NAMALWA (cell line): ENCODE results near the gene WDR18.

Experiments
- DNase-seq: peaks from one replicate; pipeline ENCODE4 v3.0.0-alpha.2; 2015; ENCODE audit warnings: low spot score

Gene WDR18

GRCh38 chr19:1008268-1009040 lies 24.3 kb downstream of the WDR18 start:
- DNase-seq: no peak

- DNase-seq: no peak
Measured at GRCh38 chr19:1009041-1009980, 25.2 kb downstream of the WDR18 start.

GRCh38 chr19:1009981-1010538 lies 25.9 kb downstream of the WDR18 start:
- DNase-seq: no peak

GRCh38 chr19:1010586-1011510 lies 26.7 kb downstream of the WDR18 start:
- no peak for DNase-seq

- DNase-seq: no peak
Measured at GRCh38 chr19:1011831-1012333, 27.7 kb downstream of the WDR18 start.

- DNase-seq: no peak
Measured at GRCh38 chr19:1012334-1012733, 28.2 kb downstream of the WDR18 start.

- no peak for DNase-seq
Measured at GRCh38 chr19:1013218-1013617, 29.1 kb downstream of the WDR18 start.

GRCh38 chr19:1014161-1015060 lies 30.3 kb downstream of the WDR18 start:
- DNase-seq: no peak

- no peak for DNase-seq
Measured at GRCh38 chr19:1015061-1015781, 31.1 kb downstream of the WDR18 start.

- no peak for DNase-seq
Measured at GRCh38 chr19:1015782-1016646, 31.9 kb downstream of the WDR18 start.

- no peak for DNase-seq
Measured at GRCh38 chr19:1016647-1017114, 32.5 kb downstream of the WDR18 start.

GRCh38 chr19:1017115-1017905 lies 33.2 kb downstream of the WDR18 start:
- no peak for DNase-seq

GRCh38 chr19:1017906-1018305 lies 33.8 kb downstream of the WDR18 start:
- DNase-seq: no peak

GRCh38 chr19:1018393-1018792 lies 34.2 kb downstream of the WDR18 start:
- DNase-seq: no peak

GRCh38 chr19:1018932-1019615 lies 34.9 kb downstream of the WDR18 start:
- DNase-seq: no peak

- no peak for DNase-seq
Measured at GRCh38 chr19:1019616-1019961, 35.4 kb downstream of the WDR18 start.
